Psoas muscle (tissue), 8 donors: ENCODE results near the gene SSBP3. TPM values are rescaled to one million over a fixed set of nuclear protein-coding genes. Genes with fewer than 3 reads are reported as not detected.

Experiments
- ATAC-seq, 4 donors: fragments of 200-7000 bp; cut with Tn5 transposase; one replicate each; pipeline ENCODE4 v1.9.1; 2020; ENCODE audit warnings: moderate library complexity in 3 of 4, mild to moderate bottlenecking in 2 of 4
- DNase-seq, 2 donors: peaks; one replicate each; pipeline ENCODE4 v3.0.0-alpha.2; 2020
- H3K27ac ChIP-seq: fragments of 200-600 bp; one replicate; pipeline ENCODE4 v1.8.0; 2022
- H3K27me3 ChIP-seq, 3 donors: fragments of 200-600 bp in 1 of 3; one replicate each; pipeline versions ENCODE4 v1.6.1 to v1.8.0; 2013 to 2022; ENCODE audit warnings: low read length in 2 of 3, mild to moderate bottlenecking in 2 of 3, moderate library complexity in 1 of 3; ENCODE audit not compliant: insufficient read depth in 3 of 3
- H3K36me3 ChIP-seq, 2 donors: fragments of 200-600 bp in 1 of 2; one replicate each; pipeline versions ENCODE4 v1.6.1 to v1.8.0; 2013 to 2022; ENCODE audit warnings: low read depth in 1 of 2, mild to moderate bottlenecking in 1 of 2, moderate library complexity in 1 of 2; ENCODE audit not compliant: insufficient read depth in 1 of 2
- H3K4me1 ChIP-seq: fragments of 200-600 bp; one replicate; pipeline ENCODE4 v1.8.0; 2022
- H3K4me3 ChIP-seq: fragments of 200-600 bp; one replicate; pipeline ENCODE4 v1.8.0; 2022; ENCODE audit warnings: mild to moderate bottlenecking
- H3K9me3 ChIP-seq: fragments of 200-600 bp; one replicate; pipeline ENCODE4 v1.8.0; 2022
- CTCF ChIP-seq: fragments of 200-600 bp; IDR thresholded peaks from one replicate; pipeline ENCODE4 v1.8.0; 2022; ENCODE audit warnings: antibody characterized with exemption
- WGBS, 3 donors: extraction: QIAGEN DNeasy Blood & Tissue Kit; methylation state at CpG; one replicate each; pipeline versions ENCODE4 v1.1.6 to v1.1.7; 2013; 5-methylcytosine and 5-hydroxymethylcytosine counted together
- intact Hi-C, 2 donors: fragments of 100-400 bp; cut with DNase I; formaldehyde crosslinking; loops; one replicate each; pipeline versions ENCODE4 v1.11.0 to v1.14.2; 2022
- polyA plus RNA-seq, 3 donors: library from polyadenylated mRNA; stranded (reverse); fragments of 200-250 nt; gene quantifications; one replicate each; pipeline ENCODE4 v1.2.3, GENCODE V29; 2013
- total RNA-seq, 4 donors: library from RNA; stranded (reverse); fragmentation: NEBNext Ultra II Directional in 2 of 4; extraction: Animal tissue kit (Norgen Biotek cat#: 25700) in 2 of 4; gene quantifications; one replicate each; pipeline versions ENCODE4 v1.2.1 to v1.2.4, GENCODE V29; 2021 to 2023
- donor health status: healthy with polysubstance abuse.
- donor health status: DM: no; HTN: no; CAD: no; lungs with moderate emphysema.
- donor health status: Bipolar disorder and iron deficiency.
- donor health status: healthy.
- donor health status: DM: yes; HTN: yes; CAD: no.
- donor health status: DM: no; HTN: no; CAD: no.
- donor health status: DM: no; HTN: no; CAD: no.
- donor health status: DM: yes; HTN: yes; CAD: no.

SSBP3 gene
- total and polyA plus RNA-seq, 7 donors: 7.9 to 24.2 (median 21.6) TPM

DNA sequence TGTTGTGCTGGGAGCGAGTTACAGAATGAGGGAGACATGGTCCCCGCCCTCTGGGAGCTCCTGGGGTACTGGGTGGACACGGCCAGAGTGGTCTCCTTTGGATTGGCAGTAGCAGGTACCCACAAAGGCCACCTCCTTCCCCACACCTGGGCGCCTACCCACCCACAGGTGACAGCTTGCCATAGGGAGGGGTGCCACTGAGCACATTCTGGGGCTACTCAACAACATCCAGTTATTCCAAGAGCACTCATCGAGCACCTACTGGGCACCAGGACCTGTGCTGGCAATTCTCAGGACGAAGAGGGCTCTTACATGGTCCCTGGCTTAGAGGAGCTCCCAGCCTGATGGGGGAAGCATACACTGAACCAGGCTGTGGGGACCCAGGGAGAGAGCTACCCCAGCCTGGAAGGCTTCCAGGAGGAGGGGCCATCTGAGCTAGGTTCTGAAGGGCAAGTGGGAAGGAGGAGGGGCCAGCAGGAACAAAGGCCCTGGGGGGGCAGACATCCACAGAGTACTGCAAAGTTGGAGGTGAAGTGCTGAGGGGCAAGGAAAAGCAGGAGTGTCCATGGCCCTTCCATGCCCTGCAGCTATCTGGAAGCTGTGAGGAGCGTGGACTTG is 184.2 kb downstream of the SSBP3 start:
- Histone ChIP-seq H3K36me3 (peaks cover 0 to 35% of the 10 kb centered on the region in 2 donors), H3K4me1 (peaks cover 20% of the 10 kb centered on the region), H3K27ac (no peak overlapping the region), H3K27me3 (no peaks in the 10 kb centered on the region), H3K4me3 (no peak overlapping the region), H3K9me3 (no peaks in the 10 kb centered on the region)
- ATAC-seq (no peak), DNase-seq (no peak)
- WGBS, 3 donors: 94 to 95% (median 95%) methylated on average over 7 of the region's 7 CpGs
- TF ChIP-seq CTCF: no peak
- intact Hi-C loops: loop anchor here in 1 of 2 donors (5.0 kb wide), 1 partner anchor 100 kb away; no protein-coding TSS in a partner anchor

- Histone ChIP-seq H3K27me3 (no peaks in the 10 kb centered on the region), H3K36me3 (peaks cover 0 to 41% of the 10 kb centered on the region in 2 donors), H3K9me3 (no peaks in the 10 kb centered on the region), H3K4me1 (peaks cover 20% of the 10 kb centered on the region), H3K27ac (peak overlapping the region; percentile 67), H3K4me3 (no peak overlapping the region)
- 74 to 86% (median 85%) methylated on average over 12 of the region's 12 CpGs for WGBS, 3 donors
- intact Hi-C loops: loop anchor here in 1 of 2 donors (5.0 kb wide), 1 partner anchor 99 kb away; no protein-coding TSS in a partner anchor
- no peak for TF ChIP-seq CTCF
- DNase-seq: no peak
- ATAC-seq: no peak
Observed at GRCh38 chr1:54221113-54221834, 184.9 kb downstream of the SSBP3 start.

DNA sequence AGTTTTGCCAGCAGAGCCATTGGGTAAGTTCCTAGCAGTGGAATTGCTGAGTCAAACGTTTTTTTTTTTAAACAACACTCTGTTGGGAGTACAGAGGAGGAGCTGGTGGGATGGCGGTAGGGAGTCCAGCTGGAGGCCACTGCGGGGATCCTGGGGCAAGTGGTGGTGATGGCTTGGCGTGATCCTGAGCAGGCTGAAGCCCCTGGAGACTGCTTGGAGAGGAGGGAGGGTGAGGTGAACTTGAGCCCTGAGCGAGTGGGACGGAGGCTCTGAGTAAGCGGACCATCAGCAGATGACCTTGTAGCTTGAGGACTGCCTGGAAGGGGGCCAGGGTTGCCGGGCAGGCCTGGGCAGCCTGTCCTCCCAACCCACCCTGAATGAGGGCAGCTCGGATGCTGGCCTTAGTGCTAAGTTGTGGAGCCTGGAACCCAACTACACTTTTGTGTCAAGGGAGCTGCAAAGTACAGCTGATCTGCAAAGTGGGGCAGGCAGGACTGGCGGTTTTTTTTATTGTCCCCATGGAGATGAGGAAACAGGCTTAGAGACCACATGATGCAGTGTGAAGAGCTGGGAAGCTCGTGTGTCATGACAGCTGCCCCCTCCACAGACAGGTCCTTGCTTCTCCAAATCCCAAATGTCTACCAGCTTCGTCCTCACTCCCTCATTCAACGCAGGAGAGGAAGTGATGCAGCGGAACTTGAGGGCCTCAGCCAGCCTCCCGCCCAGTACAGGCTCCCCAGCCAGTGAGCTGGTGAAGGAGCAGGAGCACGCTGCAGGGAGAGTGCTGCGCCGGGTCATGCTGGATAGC is 186.0 kb downstream of the SSBP3 start:
- H3K36me3 ChIP-seq: peaks cover 0 to 43% of the 10 kb centered on the region in 2 donors
- 15 to 25% (median 21%) methylated on average over 18 of the region's 18 CpGs for WGBS, 3 donors
- ATAC-seq: peak; percentile 82 to 89 (median 86)

DNA sequence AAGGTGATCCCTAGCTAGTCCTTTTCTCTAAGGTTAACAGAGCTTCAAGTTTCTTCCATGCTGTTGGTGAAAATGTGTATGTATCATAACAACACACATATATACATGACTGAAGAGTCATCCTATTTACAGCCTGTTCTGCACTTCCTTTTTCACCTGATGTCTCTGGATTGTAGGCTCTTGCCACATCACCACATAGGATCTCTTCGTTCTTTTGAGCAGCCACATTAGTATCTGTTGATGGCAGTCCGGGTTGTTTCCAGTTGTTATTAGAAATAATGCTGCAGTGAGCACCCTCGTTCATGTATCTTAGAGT is 186.5 kb downstream of the SSBP3 start:
- no peak for DNase-seq
- no peak for ATAC-seq
- peak overlapping the region; percentile 67 for H3K27ac ChIP-seq
- no peak for TF ChIP-seq CTCF
- intact Hi-C loops: loop anchor here in 1 of 2 donors (5.0 kb wide), 2 partner anchors 48 to 97 kb away; no protein-coding TSS in a partner anchor
- WGBS, 3 donors: 25 to 35% (median 29%) methylated on average over 3 of the region's 3 CpGs
- no peaks in the 10 kb centered on the region for H3K9me3 ChIP-seq
- no peaks in the 10 kb centered on the region for H3K27me3 ChIP-seq
- peaks cover 20% of the 10 kb centered on the region for H3K4me1 ChIP-seq
- no peak overlapping the region for H3K4me3 ChIP-seq
- H3K36me3 ChIP-seq: peaks cover 4 to 45% of the 10 kb centered on the region in 2 donors

More for the DNA sequence above, 186.0 kb downstream of the SSBP3 start:
- Histone ChIP-seq H3K9me3 (no peaks in the 10 kb centered on the region), H3K27ac (peak overlapping the region; percentile 67), H3K4me3 (no peak overlapping the region), H3K27me3 (no peaks in the 10 kb centered on the region), H3K4me1 (peaks cover 20% of the 10 kb centered on the region)
- peak; percentile 79 to 85 for DNase-seq
- no peak for TF ChIP-seq CTCF
- intact Hi-C loops: loop anchor here in 1 of 2 donors (5.0 kb wide), 1 partner anchor 98 kb away; no protein-coding TSS in a partner anchor
